Endothelial cell of umbilical vein (primary cell): ENCODE data around the gene DDX4. TPM values are rescaled to one million over a fixed set of nuclear protein-coding genes. Genes with fewer than 3 reads are reported as not detected.

ENCODE experiments used
- BruUV-seq: library from RNA; stranded (reverse); fragments of 400-500 nt; replicated peaks from 2 replicates; lab custom pipeline; 2021; lab: Mats Ljungman, UMichigan
- CTCF ChIA-PET: fragments of 300-600, 350-600 bp; sonication (Branson Sonifier 250); formaldehyde crosslinking; loops from one replicate; lab custom pipeline; 2021; ENCODE audit warnings: antibody characterized with exemption, inconsistent platforms; lab: Charles Lee
- POLR2A ChIA-PET: fragments of 300-600, 350-600 bp; sonication (Branson Sonifier 250); formaldehyde crosslinking; loops from one replicate; lab custom pipeline; 2021; ENCODE audit warnings: antibody characterized with exemption, inconsistent platforms; lab: Charles Lee
- DNase-seq: peaks from one replicate; pipeline ENCODE4 v3.0.0-alpha.2; 2011; ENCODE audit warnings: low read depth, low spot score
- FAIRE-seq: peaks from 2 replicates; lab custom pipeline; 2011; peaks lifted over from hg19 to GRCh38; lab: Jason Lieb, UNC
- H2AFZ ChIP-seq: 2 replicates; pipeline ENCODE4 v1.6.0; 2012; ENCODE audit warnings: low read depth, low read length, control low read depth, inconsistent platforms
- H3K27ac ChIP-seq: 2 replicates; pipeline ENCODE4 v1.5.1; 2011; ENCODE audit warnings: low read depth, mild to moderate bottlenecking, control low read depth, low read length, moderate library complexity; ENCODE audit not compliant: insufficient read depth
- H3K27me3 ChIP-seq, 2 experiments: 2 replicates each; pipeline versions ENCODE4 v1.6.0 to v1.6.1; 2011; ENCODE audit warnings: low read length in 2 of 2, mixed read lengths in 1 of 2; ENCODE audit not compliant: control insufficient read depth in 2 of 2, insufficient read depth in 2 of 2
- H3K36me3 ChIP-seq, 2 experiments: 2 replicates in 1 of 2; 3 replicates in 1 of 2; pipeline ENCODE4 v1.5.1; 2011; ENCODE audit warnings: low read length in 2 of 2, mild to moderate bottlenecking in 1 of 2, moderate library complexity in 1 of 2; ENCODE audit not compliant: control insufficient read depth in 2 of 2, insufficient read depth in 2 of 2; ENCODE audit errors: extremely low read depth in 1 of 2
- H3K4me1 ChIP-seq: 3 replicates; pipeline ENCODE4 v1.5.1; 2011; ENCODE audit warnings: mild to moderate bottlenecking, low read length; ENCODE audit not compliant: control insufficient read depth, insufficient read depth; ENCODE audit errors: extremely low read depth
- H3K4me2 ChIP-seq: 2 replicates; pipeline ENCODE4 v1.6.1; 2011; ENCODE audit warnings: low read length, control low read depth, mixed read lengths; ENCODE audit not compliant: insufficient read depth
- H3K4me3 ChIP-seq, 3 experiments: fragments of 200-600 bp in 1 of 3; sonication (generic), shearing (Covaris generic) in 1 of 3; replicated peaks in 1 of 3; 2 replicates each; pipeline ENCODE4 v1.5.1; 2011 to 2016; ENCODE audit warnings: control low read depth in 3 of 3, low read length in 3 of 3, mild to moderate bottlenecking in 2 of 3, inconsistent platforms in 1 of 3, low read depth in 1 of 3, moderate library complexity in 1 of 3; ENCODE audit not compliant: insufficient read depth in 1 of 3
- H3K79me2 ChIP-seq: 2 replicates; pipeline ENCODE4 v1.6.0; 2012; ENCODE audit warnings: low read length, inconsistent platforms; ENCODE audit not compliant: control insufficient read depth, insufficient read depth
- H3K9ac ChIP-seq: replicated peaks from 2 replicates; pipeline ENCODE3; 2011; ENCODE audit warnings: low read length, control low read depth; ENCODE audit not compliant: insufficient read depth; ENCODE audit errors: extremely low read depth
- H3K9me1 ChIP-seq: replicated peaks from 3 replicates; pipeline ENCODE4 v1.6.0; 2011; ENCODE audit warnings: mild to moderate bottlenecking, low read length; ENCODE audit not compliant: control insufficient read depth, insufficient read depth; ENCODE audit errors: extremely low read depth
- H3K9me3 ChIP-seq: replicated peaks from 2 replicates; pipeline ENCODE4 v1.5.1; 2012; ENCODE audit warnings: low read length, inconsistent platforms; ENCODE audit not compliant: control insufficient read depth, insufficient read depth
- H4K20me1 ChIP-seq: replicated peaks from 2 replicates; pipeline ENCODE3; 2011; ENCODE audit warnings: mild to moderate bottlenecking, low read length; ENCODE audit not compliant: control insufficient read depth, insufficient read depth; ENCODE audit errors: extremely low read depth
- EZH2 ChIP-seq: IDR thresholded peaks from 2 replicates; pipeline ENCODE4 v1.6.1; 2012; ENCODE audit warnings: borderline replicate concordance, low read depth, mild to moderate bottlenecking, moderate library complexity, low read length, inconsistent platforms; ENCODE audit not compliant: severe bottlenecking
- FOS ChIP-seq: IDR thresholded peaks from 2 replicates; pipeline ENCODE4 v1.6.1; 2011; ENCODE audit warnings: mild to moderate bottlenecking, low read length, moderate library complexity, borderline replicate concordance; ENCODE audit not compliant: insufficient read depth
- GATA2 ChIP-seq: IDR thresholded peaks from 2 replicates; pipeline ENCODE4 v1.7.0; 2011; ENCODE audit warnings: low read depth, mild to moderate bottlenecking, moderate library complexity, mixed read lengths, low read length; ENCODE audit not compliant: insufficient read length, insufficient read depth
- JUN ChIP-seq: IDR thresholded peaks from 2 replicates; pipeline ENCODE4 v1.6.1; 2011; ENCODE audit warnings: borderline replicate concordance, low read depth; ENCODE audit not compliant: insufficient read length, insufficient read depth
- MYC ChIP-seq: IDR thresholded peaks from one replicate; pipeline ENCODE4 v1.6.1; 2011; ENCODE audit warnings: mild to moderate bottlenecking, low read depth, low read length
- POLR2A ChIP-seq: IDR thresholded peaks from 2 replicates; pipeline ENCODE4 v1.6.1; 2012; ENCODE audit warnings: low read depth, mild to moderate bottlenecking, control low read depth, low read length
- POLR2AphosphoS5 ChIP-seq: IDR thresholded peaks from 2 replicates; pipeline ENCODE4 v1.6.1; 2012; ENCODE audit warnings: low read depth, mild to moderate bottlenecking, control low read depth, low read length, moderate library complexity; ENCODE audit not compliant: insufficient read depth
- dilution Hi-C: fragments of 300-500 bp; cut with MboI; formaldehyde crosslinking; loops from one replicate; pipeline ENCODE4 v1.15.0; 2019; ENCODE audit warnings: low sequenced_read_pairs; ENCODE audit not compliant: extremely low pct_ligation_motif_present
- intact Hi-C: fragments of 100-400 bp; cut with micrococcal nuclease; formaldehyde crosslinking; loops from one replicate; pipeline ENCODE4 v1.10.0; 2022
- polyA plus RNA-seq, 4 experiments: library from polyadenylated mRNA; depleted of rRNA in 3 of 4; stranded (reverse) in 3 of 4; unstranded in 1 of 4; fragments of >200 nt; gene quantifications; 2 replicates each; pipeline versions ENCODE4 v1.2.1 to v1.2.3, GENCODE V29; 2011 to 2012; ENCODE audit warnings: missing spikeins in 1 of 4
- total RNA-seq: library from RNA; stranded (reverse); gene quantifications from 2 replicates; pipeline ENCODE4 v1.2.3, GENCODE V29; 2021
- TF ChIP-seq, protein P1 (sequence below): IDR thresholded peaks from 2 replicates; pipeline ENCODE4 v1.6.1; 2011; ENCODE audit not compliant: insufficient read depth, insufficient read length
- TF ChIP-seq, protein P2 (sequence below), 2 donors: IDR thresholded peaks; 1 replicate in 1 of 2; 2 replicates in 1 of 2; pipeline ENCODE4 v1.5.1; 2011; ENCODE audit warnings: low read length in 2 of 2, mild to moderate bottlenecking in 2 of 2, moderate library complexity in 2 of 2, control low read depth in 1 of 2, inconsistent platforms in 1 of 2, low read depth in 1 of 2; ENCODE audit not compliant: insufficient read depth in 1 of 2; ENCODE audit errors: extremely low read depth in 1 of 2

The DDX4 gene
- total and polyA plus RNA-seq, 2 donors (not counting 3 experiments of a cell fraction or from before 2014, with no cell fraction given): not detected

DNA sequence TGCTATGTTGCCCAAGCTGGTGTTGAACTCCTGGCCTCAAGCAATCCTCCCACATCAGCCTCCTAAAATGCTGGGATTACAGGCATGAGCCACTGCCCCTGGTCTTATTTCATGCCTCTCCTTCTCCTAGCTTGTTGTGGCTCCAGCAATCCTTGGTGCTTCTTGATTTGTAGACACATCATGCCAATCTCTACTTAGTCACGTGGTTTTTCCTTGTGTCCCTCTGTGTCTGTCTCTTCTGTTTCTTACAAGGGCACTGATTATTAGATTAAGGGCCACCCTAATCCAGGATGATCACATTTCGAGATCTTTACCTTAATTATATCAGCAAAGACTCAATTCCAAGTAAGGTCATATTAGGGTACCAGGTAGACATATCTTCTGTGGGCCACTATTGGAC lies 104.1 kb downstream of the DDX4 start:
- no peak overlapping the region for H3K4me2 ChIP-seq
- dilution Hi-C loops: no loop called here
- H3K27ac ChIP-seq: no peak overlapping the region
- H3K4me3 ChIP-seq: no peak overlapping the region
- ChIA-PET POLR2A (no interaction called here), CTCF (no interaction called here)
- no peak for DNase-seq
- H4K20me1 ChIP-seq: no peaks in the 10 kb centered on the region
- no peaks in the 10 kb centered on the region for H3K4me1 ChIP-seq
- H3K9me1 ChIP-seq: no peaks in the 10 kb centered on the region
- FAIRE-seq: no peak
- TF ChIP-seq, protein P1, sequence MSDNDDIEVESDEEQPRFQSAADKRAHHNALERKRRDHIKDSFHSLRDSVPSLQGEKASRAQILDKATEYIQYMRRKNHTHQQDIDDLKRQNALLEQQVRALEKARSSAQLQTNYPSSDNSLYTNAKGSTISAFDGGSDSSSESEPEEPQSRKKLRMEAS: no peak
- TF ChIP-seq, protein P2, sequence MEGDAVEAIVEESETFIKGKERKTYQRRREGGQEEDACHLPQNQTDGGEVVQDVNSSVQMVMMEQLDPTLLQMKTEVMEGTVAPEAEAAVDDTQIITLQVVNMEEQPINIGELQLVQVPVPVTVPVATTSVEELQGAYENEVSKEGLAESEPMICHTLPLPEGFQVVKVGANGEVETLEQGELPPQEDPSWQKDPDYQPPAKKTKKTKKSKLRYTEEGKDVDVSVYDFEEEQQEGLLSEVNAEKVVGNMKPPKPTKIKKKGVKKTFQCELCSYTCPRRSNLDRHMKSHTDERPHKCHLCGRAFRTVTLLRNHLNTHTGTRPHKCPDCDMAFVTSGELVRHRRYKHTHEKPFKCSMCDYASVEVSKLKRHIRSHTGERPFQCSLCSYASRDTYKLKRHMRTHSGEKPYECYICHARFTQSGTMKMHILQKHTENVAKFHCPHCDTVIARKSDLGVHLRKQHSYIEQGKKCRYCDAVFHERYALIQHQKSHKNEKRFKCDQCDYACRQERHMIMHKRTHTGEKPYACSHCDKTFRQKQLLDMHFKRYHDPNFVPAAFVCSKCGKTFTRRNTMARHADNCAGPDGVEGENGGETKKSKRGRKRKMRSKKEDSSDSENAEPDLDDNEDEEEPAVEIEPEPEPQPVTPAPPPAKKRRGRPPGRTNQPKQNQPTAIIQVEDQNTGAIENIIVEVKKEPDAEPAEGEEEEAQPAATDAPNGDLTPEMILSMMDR (IDR thresholded peaks at IDR 0.05; ENCODE audit: extremely low read depth in 1 of 2, insufficient read depth in 1 of 2, low read depth in 1 of 2, low read length in 2 of 2): no peak
- TF ChIP-seq MYC (no peak), JUN (no peak), EZH2 (no peak), GATA2 (no peak), POLR2A (no peak), POLR2AphosphoS5 (no peak), FOS (no peak)
- no peaks in the 10 kb centered on the region for H3K79me2 ChIP-seq
- H3K36me3 ChIP-seq: no peaks in the 10 kb centered on the region
- no peaks in the 10 kb centered on the region for H3K9me3 ChIP-seq
- intact Hi-C loops: no loop called here
- no TSS peak for BruUV-seq
- no peak overlapping the region for H3K9ac ChIP-seq
- no peaks in the 10 kb centered on the region for H3K27me3 ChIP-seq
- H2AFZ ChIP-seq: no peak overlapping the region
